GM19468 (cell line): ENCODE measurements around the gene TBC1D20.
"Not testable (repeated sequence)": the region's sequence is repeated elsewhere in the genome, so short reads cannot be mapped to it uniquely, and the experiment has no call there.

Source experiments
- ATAC-seq: cut with Tn5 transposase; IDR thresholded peaks from one replicate; pipeline ENCODE4 v1.9.1; 2021; ENCODE audit warnings: mild to moderate bottlenecking, moderate library complexity, moderate number of reproducible peaks; ENCODE audit not compliant: unreplicated experiment; ENCODE audit errors: extremely low read depth

Gene TBC1D20

GRCh38 chr20:404088-404487 is 58.2 kb downstream of the TBC1D20 start:
- ATAC-seq, result no peak

- no peak for ATAC-seq
These were observed 58.8 kb downstream of the TBC1D20 start for GRCh38 chr20:403582-403957.

- no peak for ATAC-seq
These were observed 59.3 kb downstream of the TBC1D20 start for GRCh38 chr20:402898-403581.

- no peak for ATAC-seq
These were observed 59.8 kb downstream of the TBC1D20 start for GRCh38 chr20:402496-402885.

GRCh38 chr20:401682-402495 is 60.4 kb downstream of the TBC1D20 start:
- ATAC-seq, result no peak

GRCh38 chr20:400454-401275 is 61.7 kb downstream of the TBC1D20 start:
- ATAC-seq, result no peak

- ATAC-seq, result no peak
These were observed 62.2 kb downstream of the TBC1D20 start for GRCh38 chr20:400128-400453.

- no peak for ATAC-seq
These were observed 63.1 kb downstream of the TBC1D20 start for GRCh38 chr20:399182-399707.

- ATAC-seq, result no peak
These were observed 64.7 kb downstream of the TBC1D20 start for GRCh38 chr20:397432-398237.

GRCh38 chr20:396619-397431 is 65.5 kb downstream of the TBC1D20 start:
- no peak for ATAC-seq

GRCh38 chr20:396252-396618 is 66.1 kb downstream of the TBC1D20 start:
- no peak for ATAC-seq

- ATAC-seq, result not testable (repeated sequence)
These were observed 69.0 kb downstream of the TBC1D20 start for GRCh38 chr20:393296-393695.

- no peak for ATAC-seq
These were observed 71.2 kb downstream of the TBC1D20 start for GRCh38 chr20:391041-391711.

GRCh38 chr20:389220-389619 is 73.1 kb downstream of the TBC1D20 start:
- no peak for ATAC-seq

GRCh38 chr20:388034-388994 is 74.0 kb downstream of the TBC1D20 start:
- no peak for ATAC-seq

- ATAC-seq, result no peak
These were observed 74.8 kb downstream of the TBC1D20 start for GRCh38 chr20:387520-387919.

GRCh38 chr20:386634-387033 is 75.7 kb downstream of the TBC1D20 start:
- not testable (repeated sequence) for ATAC-seq
